HG03103 (cell line): ENCODE data around the gene FAM53A.
A peak's percentile ranks its signal among the peaks of the same experiment; 100 is the strongest.
"Not testable (repeated sequence)": the region's sequence is repeated elsewhere in the genome, so short reads cannot be mapped to it uniquely, and the experiment has no call there.

Experiments
- ATAC-seq: cut with Tn5 transposase; IDR thresholded peaks from one replicate; pipeline ENCODE4 v1.9.1; 2021; ENCODE audit warnings: low read depth; ENCODE audit not compliant: unreplicated experiment

FAM53A gene

GRCh38 chr4:1717129-1718094 lies 33.3 kb upstream of the FAM53A start:
- no peak for ATAC-seq

GRCh38 chr4:1716065-1716945 lies 32.2 kb upstream of the FAM53A start:
- ATAC-seq, result no peak

GRCh38 chr4:1715002-1715758 lies 31.1 kb upstream of the FAM53A start:
- no peak for ATAC-seq

- no peak for ATAC-seq
Measured at GRCh38 chr4:1714303-1715001, 30.3 kb upstream of the FAM53A start.

GRCh38 chr4:1713003-1713851 lies 29.1 kb upstream of the FAM53A start:
- ATAC-seq, result peak; percentile 1

- ATAC-seq, result peak; percentile 69
Measured at GRCh38 chr4:1712216-1713002, 28.3 kb upstream of the FAM53A start, which contains the start of gene SLBP. TSS of gene SLBP (minus strand) at chr4:1712319. CDS start at chr4:1712188, 131 bp downstream.

GRCh38 chr4:1711571-1712215 lies 27.6 kb upstream of the FAM53A start:
- peak; percentile 11 for ATAC-seq

- no peak for ATAC-seq
Measured at GRCh38 chr4:1711055-1711570, 27.0 kb upstream of the FAM53A start.

- no peak for ATAC-seq
Measured at GRCh38 chr4:1708581-1708980, 24.5 kb upstream of the FAM53A start.

- ATAC-seq, result no peak
Measured at GRCh38 chr4:1706358-1706757, 22.2 kb upstream of the FAM53A start.

GRCh38 chr4:1705732-1706131 lies 21.6 kb upstream of the FAM53A start:
- ATAC-seq, result no peak

- no peak for ATAC-seq
Measured at GRCh38 chr4:1703867-1704266, 19.8 kb upstream of the FAM53A start.

- not testable (repeated sequence) for ATAC-seq
Measured at GRCh38 chr4:1701671-1702070, 17.6 kb upstream of the FAM53A start.

GRCh38 chr4:1695913-1696312 lies 11.8 kb upstream of the FAM53A start:
- ATAC-seq, result no peak

- ATAC-seq, result peak; percentile 53
Measured at GRCh38 chr4:1693131-1693896, 9.2 kb upstream of the FAM53A start.

GRCh38 chr4:1691737-1692373 lies 7.7 kb upstream of the FAM53A start:
- no peak for ATAC-seq
